ENCODE data around the gene ANKFY1.
"Not testable (repeated sequence)": the region's sequence is repeated elsewhere in the genome, so short reads cannot be mapped to it uniquely, and the experiment has no call there.

Gene ANKFY1

GRCh38 chr17:4215882-4216570, 47.8 kb downstream of the ANKFY1 start:
- DNase-seq (ENCODE audit: low read depth): no peak

GRCh38 chr17:4214157-4214556, 49.6 kb downstream of the ANKFY1 start:
- DNase-seq (ENCODE audit: low read depth): no peak

DNA sequence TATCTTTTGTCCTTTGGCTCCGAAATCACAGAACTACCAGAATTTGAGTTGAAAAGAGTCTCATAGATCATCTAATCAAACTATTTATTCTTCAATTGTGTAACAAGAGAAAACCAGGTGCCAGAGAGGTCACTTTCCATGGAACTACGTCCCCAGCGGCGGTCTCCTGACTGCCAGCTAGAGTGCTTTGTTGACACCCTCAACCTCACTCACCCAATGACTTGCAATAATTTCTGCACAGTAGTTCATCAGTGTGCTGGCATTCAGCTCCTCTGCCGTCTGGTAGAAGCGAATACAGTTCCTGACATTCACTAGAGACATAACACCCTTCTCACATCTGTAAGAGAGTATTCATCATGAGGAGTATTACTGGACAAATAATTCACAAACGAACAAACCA, 54.2 kb downstream of the ANKFY1 start:
- DNase-seq (ENCODE audit: low read depth): no peak

DNA sequence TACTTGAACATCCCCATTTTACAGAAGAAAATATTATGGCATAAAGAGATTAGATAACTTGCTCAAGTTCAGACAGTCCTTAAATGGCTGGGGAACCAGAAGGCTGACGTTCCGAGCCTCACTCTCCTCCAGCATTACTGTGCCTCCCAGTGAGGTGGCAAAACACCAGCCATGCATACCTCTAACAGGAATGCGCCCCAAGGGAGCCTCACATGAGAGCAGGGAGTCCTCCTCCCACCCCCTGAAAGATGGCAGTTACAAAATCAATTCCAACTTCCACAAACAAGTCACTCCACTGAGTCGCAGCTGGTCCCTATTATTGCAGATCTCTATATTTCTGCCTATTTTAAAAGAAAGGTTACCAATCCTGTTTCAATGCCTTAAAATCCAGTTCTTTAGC, 55.5 kb downstream of the ANKFY1 start:
- DNase-seq (ENCODE audit: low read depth): no peak

GRCh38 chr17:4206962-4207361, 56.8 kb downstream of the ANKFY1 start:
- no peak for DNase-seq (ENCODE audit: low read depth)

DNA sequence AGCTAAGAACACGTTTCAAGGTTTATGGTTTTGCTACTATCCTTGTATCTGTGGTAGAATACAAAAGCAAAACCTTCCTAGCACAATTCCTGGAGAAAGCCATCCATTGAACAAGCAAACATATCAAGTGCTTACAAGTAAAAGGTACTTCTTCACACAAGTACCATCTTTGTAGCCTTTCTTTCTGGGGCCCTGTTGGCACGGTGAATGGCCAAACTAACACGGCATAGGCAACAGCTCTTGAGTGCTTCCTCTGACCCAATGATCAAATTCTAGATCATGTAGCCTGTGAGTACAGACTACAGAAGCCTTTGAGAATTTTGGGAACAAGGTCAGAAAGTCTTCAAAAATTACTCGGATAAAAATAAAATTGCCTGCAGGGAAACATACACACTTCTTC, 57.9 kb downstream of the ANKFY1 start:
- no peak for DNase-seq (ENCODE audit: low read depth)

GRCh38 chr17:4204710-4205173, 59.0 kb downstream of the ANKFY1 start:
- DNase-seq (ENCODE audit: low read depth): no peak

GRCh38 chr17:4204190-4204589, 59.6 kb downstream of the ANKFY1 start:
- no peak for DNase-seq (ENCODE audit: low read depth)

DNA sequence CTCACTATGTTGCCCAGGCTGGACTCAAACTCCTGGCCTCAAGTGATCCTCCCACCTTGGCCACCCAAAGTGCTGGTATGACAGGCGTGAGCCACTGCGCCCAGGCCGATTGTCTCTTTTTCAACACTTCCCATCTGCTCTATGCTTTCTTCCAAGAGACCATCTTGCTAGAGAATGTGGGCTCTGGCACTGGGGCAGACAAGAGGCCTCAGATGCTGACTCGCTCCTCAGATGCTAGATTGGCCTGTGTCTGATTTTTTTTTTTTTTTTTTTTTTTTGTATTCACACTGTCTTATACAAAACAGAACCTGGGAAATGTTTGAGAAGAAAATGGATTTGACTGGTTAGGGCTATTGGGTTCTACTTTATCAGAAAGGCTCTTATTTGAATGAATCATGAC, 62.6 kb downstream of the ANKFY1 start:
- no peak for DNase-seq (ENCODE audit: low read depth)

DNA sequence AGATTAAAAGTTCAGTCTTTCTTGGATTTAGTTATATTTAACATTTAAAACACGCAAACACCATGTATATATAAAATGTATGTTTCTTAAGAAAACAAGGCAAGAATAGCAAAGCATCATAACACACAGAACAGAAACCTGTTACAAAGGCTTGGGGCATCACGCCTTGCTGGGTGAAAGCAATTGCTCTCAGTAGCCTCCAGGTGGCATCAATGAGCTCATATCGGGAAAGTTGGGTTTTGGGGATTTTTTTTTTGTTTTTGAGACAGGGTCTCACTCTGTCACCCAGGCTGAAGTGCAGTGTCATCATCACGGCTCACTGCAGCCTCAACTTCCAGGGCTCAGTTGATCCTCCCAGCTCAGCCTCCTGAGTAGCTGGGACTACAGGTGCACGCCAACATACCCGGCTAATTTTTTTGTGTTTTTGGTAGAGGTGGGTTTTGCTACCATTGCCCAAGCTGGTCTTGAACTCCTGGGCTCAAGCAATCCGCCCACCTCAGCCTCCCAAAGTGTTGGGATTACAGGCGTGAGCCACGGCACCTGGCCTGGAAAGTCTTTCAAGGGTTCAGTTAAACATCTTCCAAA, 63.9 kb downstream of the ANKFY1 start:
- DNase-seq (ENCODE audit: low read depth): no peak

- DNase-seq (ENCODE audit: low read depth): no peak
Measured at GRCh38 chr17:4198995-4199394, 64.8 kb downstream of the ANKFY1 start.

- DNase-seq (ENCODE audit: low read depth): no peak
Measured at GRCh38 chr17:4195306-4195705, 68.5 kb downstream of the ANKFY1 start.

GRCh38 chr17:4194796-4195195, 69.0 kb downstream of the ANKFY1 start:
- no peak for DNase-seq (ENCODE audit: low read depth)

DNA sequence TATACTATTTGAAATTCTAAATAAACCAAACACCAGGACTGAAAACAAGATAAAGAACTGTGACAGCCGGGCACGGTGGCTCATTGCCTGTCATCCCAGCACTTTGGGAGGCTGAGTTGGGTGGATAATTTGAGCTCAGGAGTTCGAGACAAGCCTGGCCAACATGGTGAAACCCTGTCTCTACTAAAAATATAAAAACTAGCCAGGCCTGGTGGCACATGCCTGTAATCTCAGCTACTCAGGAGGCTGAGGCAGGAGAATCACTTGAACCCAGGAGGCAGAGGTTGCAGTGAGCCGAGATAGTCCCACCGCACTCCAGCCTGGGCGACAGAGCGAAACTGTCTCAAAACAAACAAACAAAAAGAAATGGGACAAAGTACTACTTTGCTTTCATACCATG, 73.0 kb downstream of the ANKFY1 start:
- not testable (repeated sequence) for DNase-seq (ENCODE audit: low read depth)

DNA sequence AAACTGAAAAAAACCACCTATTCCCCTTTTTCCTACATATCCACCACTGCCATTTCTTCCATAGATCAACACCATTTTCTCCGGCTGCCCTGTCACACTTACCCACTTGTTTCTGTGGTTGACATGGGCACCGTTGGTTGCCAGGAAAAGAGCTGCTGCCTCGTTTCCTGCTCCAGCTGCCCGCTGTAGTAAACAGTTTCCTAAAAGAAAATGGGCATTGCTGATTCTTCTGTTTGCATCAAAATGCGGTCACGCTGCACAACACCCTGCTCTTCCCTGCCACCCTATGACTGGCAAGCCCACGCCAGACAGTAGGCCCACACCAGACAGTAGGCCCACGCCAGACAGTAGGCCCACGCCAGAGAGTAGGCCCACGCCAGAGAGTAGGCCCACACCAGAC, 74.5 kb downstream of the ANKFY1 start:
- no peak for DNase-seq (ENCODE audit: low read depth)

GRCh38 chr17:4188076-4188475, 75.7 kb downstream of the ANKFY1 start:
- DNase-seq (ENCODE audit: low read depth): no peak

DNA sequence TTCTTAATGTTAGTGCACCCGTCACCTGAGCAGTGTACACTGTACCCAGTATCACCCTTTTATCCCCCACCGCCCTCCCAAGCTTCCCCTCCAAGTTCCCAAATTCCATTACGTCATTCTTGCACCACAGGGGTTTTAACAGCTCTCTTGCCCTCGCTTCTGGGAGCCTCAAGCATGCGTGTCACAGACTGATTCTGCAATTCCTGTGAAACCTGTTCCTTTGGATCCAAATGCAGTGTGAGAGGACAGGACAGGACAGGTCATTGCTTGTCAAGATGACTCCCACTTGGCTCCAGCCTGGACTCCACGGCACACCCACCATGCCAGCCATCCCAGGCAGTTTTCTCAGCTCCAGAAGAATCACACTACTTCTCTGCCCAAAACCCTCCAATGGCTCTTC, 76.7 kb downstream of the ANKFY1 start:
- DNase-seq (ENCODE audit: low read depth): no peak

DNA sequence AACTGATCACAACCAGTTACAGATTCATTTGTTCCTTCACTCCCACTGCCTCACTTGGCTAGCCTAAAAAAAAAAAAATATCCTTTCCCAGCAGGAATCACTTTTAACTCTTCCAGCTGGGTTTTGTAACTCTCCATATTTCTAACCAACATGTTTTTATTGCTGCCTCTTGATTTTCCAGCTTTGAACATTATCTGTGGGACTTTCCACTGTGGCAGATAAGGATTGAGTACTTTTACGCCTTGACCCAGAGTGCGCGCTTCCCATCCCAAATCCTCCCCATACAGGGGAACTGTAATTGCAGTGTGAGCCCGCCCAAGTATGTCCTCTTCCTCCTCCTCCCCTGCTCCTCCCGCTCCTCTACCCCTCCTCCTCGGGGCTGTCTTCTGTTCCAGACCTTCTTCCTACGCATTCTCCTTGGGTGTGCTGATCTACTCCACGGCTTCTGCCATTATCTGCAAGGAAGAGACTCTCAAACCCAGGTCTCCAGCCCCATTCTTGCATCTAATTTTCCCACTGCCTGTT, 77.4 kb downstream of the ANKFY1 start:
- DNase-seq (ENCODE audit: low read depth): no peak

GRCh38 chr17:4185656-4186055, 78.1 kb downstream of the ANKFY1 start:
- DNase-seq (ENCODE audit: low read depth): no peak

DNA sequence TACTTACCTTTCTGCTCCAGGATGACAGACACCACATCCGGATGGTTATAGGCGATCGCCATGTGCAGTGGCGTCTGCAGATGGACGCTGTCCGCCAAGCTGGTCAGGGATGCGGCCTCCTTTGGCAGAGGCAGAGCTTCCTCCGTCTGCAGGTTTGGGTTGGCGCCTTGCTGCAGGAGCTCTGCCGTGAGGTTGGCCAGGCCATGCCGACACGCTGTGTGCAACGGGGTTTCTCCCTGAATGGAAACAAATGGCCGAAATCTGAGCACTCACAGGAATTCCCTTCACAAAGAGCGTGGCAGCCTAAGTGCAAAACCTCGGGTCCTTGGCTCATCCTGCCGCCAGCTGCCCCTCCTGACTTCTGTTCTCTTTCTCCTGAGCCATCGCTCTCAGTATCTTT, 79.0 kb downstream of the ANKFY1 start:
- no peak for DNase-seq (ENCODE audit: low read depth)

DNA sequence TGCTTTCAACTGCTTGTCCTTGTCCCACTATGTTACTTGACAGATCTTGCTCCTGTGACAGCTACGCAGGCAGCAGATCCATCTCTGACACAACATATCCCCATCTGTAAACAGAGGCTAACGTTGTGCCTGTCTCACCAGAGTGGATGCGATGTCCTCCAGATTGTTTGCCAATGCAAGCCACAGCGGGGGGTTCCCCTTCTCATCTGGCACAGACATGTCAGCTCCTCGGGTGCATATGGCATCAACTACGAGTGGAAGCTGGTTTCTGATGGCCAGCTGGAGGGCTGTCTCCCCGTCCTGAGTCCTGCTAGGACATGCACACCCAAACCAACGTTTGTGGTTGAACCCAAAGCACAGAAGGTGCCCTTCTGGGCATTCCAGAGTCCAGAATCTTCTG, 81.7 kb downstream of the ANKFY1 start:
- DNase-seq (ENCODE audit: low read depth): no peak

DNA sequence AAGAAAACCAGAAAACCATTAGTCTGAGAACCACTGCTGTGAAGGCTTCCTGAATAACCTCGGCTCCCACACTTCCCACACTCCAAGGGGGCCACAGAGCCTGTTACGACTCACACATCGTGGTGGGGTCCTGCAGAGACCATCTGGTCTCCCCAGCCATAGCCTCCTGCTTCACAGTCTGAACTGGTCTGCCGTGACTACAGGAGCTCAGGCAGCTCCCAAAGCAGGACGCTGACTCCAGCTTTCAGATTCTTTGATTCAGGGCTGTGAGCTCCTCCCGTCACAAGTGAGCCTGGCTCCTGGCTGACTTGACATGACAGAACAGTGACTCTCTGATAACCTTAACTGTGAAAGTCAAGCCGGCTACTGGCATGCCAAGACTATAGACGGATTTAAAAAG, 83.0 kb downstream of the ANKFY1 start:
- DNase-seq (ENCODE audit: low read depth): no peak

GRCh38 chr17:4179071-4179470, 84.7 kb downstream of the ANKFY1 start:
- DNase-seq (ENCODE audit: low read depth): no peak

GRCh38 chr17:4178651-4179050, 85.1 kb downstream of the ANKFY1 start:
- no peak for DNase-seq (ENCODE audit: low read depth)
